Posterior vena cava (tissue), 2 donors: ENCODE data around the gene KCNC1. TPM values are rescaled to one million over a fixed set of nuclear protein-coding genes. Genes with fewer than 3 reads are reported as not detected.

Source experiments
- total RNA-seq, 2 donors: library from RNA; stranded (reverse); fragmentation: NEBNext Ultra II Directional; extraction: Animal tissue kit (Norgen Biotek cat#: 25700); gene quantifications; one replicate each; pipeline ENCODE4 v1.2.1, GENCODE V29; 2021
- donor health status: DM: yes; HTN: yes; CAD: no.
- donor health status: DM: yes; HTN: yes; CAD: no.

KCNC1 gene
- total RNA-seq, 2 donors from 2014 or later: not detected

Other genes with a start within 250 kb of the KCNC1 start
- gene USH1C, start 190.4 kb upstream of the KCNC1 start, total RNA-seq: 1 to 10 TPM in 1 of 2 donors, not detected in 1; 2.9 TPM
- gene OTOG, start 187.5 kb upstream of the KCNC1 start, total RNA-seq: not detected
- gene MYOD1, start 15.2 kb upstream of the KCNC1 start, total RNA-seq: not detected